CD4-positive, CD25-positive, alpha-beta regulatory T cell (primary cell): ENCODE data around the gene CCDC134. TPM values are rescaled to one million over a fixed set of nuclear protein-coding genes. Genes with fewer than 3 reads are reported as not detected.
"Not testable (repeated sequence)": the region's sequence is repeated elsewhere in the genome, so short reads cannot be mapped to it uniquely, and the experiment has no call there.

Experiments
- ATAC-seq, 2 donors: fragments of 150-1000 bp; cut with Tn5 transposase; one replicate each; pipeline ENCODE4 v1.10.0; 2021; ENCODE audit warnings: low read depth in 2 of 2, moderate number of reproducible peaks in 2 of 2, moderate library complexity in 1 of 2
- DNase-seq, 3 donors: peaks; one replicate each; pipeline versions ENCODE4 v3.0.0 to v3.0.0-alpha.2; 2012 to 2022; ENCODE audit warnings: mixed read lengths in 1 of 3
- H3K27ac ChIP-seq: one replicate; pipeline ENCODE4 v1.7.0; 2013; ENCODE audit warnings: mild to moderate bottlenecking, low read length; ENCODE audit not compliant: insufficient read depth, poor library complexity, severe bottlenecking
- H3K27me3 ChIP-seq: one replicate; pipeline ENCODE4 v1.7.0; 2013; ENCODE audit warnings: low read length; ENCODE audit not compliant: control insufficient read depth, insufficient read depth
- H3K36me3 ChIP-seq: one replicate; pipeline ENCODE4 v1.7.0; 2013; ENCODE audit warnings: mild to moderate bottlenecking, low read length, moderate library complexity; ENCODE audit not compliant: control insufficient read depth, insufficient read depth
- H3K4me1 ChIP-seq: 2 replicates; pipeline ENCODE4 v1.7.0; 2013; ENCODE audit warnings: mild to moderate bottlenecking, low read length; ENCODE audit not compliant: insufficient read depth, control insufficient read depth, poor library complexity, severe bottlenecking
- H3K4me3 ChIP-seq: one replicate; pipeline ENCODE4 v1.7.0; 2013; ENCODE audit warnings: low read depth, mild to moderate bottlenecking, low read length, moderate library complexity
- H3K9me3 ChIP-seq, 2 experiments: 1 replicate in 1 of 2; 2 replicates in 1 of 2; pipeline ENCODE4 v1.7.0; 2013; ENCODE audit warnings: low read length in 2 of 2, mild to moderate bottlenecking in 1 of 2, moderate library complexity in 1 of 2; ENCODE audit not compliant: control insufficient read depth in 2 of 2
- H3K27ac Mint-ChIP-seq, 3 donors: one replicate each; pipeline ENCODE4 v1.8.0; 2020 to 2022; ENCODE audit warnings: mild to moderate bottlenecking in 3 of 3, mixed read lengths in 3 of 3, moderate library complexity in 2 of 3
- H3K27me3 Mint-ChIP-seq: one replicate; pipeline ENCODE4 v1.8.0; 2022; ENCODE audit warnings: mild to moderate bottlenecking, mixed read lengths
- H3K36me3 Mint-ChIP-seq: one replicate; pipeline ENCODE4 v1.8.0; 2020; ENCODE audit warnings: mixed read lengths
- H3K4me1 Mint-ChIP-seq, 4 donors: one replicate each; pipeline ENCODE4 v1.8.0; 2020 to 2022; ENCODE audit warnings: mixed read lengths in 4 of 4, mild to moderate bottlenecking in 1 of 4
- H3K4me3 Mint-ChIP-seq, 4 donors: one replicate each; pipeline ENCODE4 v1.8.0; 2020 to 2022; ENCODE audit warnings: mild to moderate bottlenecking in 4 of 4, mixed read lengths in 4 of 4, moderate library complexity in 3 of 4
- H3K9me3 Mint-ChIP-seq, 7 donors: one replicate each; pipeline ENCODE4 v1.8.0; 2020 to 2022; ENCODE audit warnings: mixed read lengths in 7 of 7, mild to moderate bottlenecking in 3 of 7, moderate library complexity in 2 of 7
- polyA plus RNA-seq, 4 donors: library from polyadenylated mRNA; unstranded; fragments of 300-500 nt; fragmentation: Illumina TruSeq; gene quantifications; one replicate each; pipeline ENCODE4 v1.2.3, GENCODE V29; 2021
- total RNA-seq: library from RNA; stranded (reverse); gene quantifications from one replicate; pipeline ENCODE4 v1.2.3, GENCODE V29; 2022

Gene CCDC134
- total and polyA plus RNA-seq, 5 donors from 2014 or later: 3.6 to 21.1 (median 5.9) TPM

DNA sequence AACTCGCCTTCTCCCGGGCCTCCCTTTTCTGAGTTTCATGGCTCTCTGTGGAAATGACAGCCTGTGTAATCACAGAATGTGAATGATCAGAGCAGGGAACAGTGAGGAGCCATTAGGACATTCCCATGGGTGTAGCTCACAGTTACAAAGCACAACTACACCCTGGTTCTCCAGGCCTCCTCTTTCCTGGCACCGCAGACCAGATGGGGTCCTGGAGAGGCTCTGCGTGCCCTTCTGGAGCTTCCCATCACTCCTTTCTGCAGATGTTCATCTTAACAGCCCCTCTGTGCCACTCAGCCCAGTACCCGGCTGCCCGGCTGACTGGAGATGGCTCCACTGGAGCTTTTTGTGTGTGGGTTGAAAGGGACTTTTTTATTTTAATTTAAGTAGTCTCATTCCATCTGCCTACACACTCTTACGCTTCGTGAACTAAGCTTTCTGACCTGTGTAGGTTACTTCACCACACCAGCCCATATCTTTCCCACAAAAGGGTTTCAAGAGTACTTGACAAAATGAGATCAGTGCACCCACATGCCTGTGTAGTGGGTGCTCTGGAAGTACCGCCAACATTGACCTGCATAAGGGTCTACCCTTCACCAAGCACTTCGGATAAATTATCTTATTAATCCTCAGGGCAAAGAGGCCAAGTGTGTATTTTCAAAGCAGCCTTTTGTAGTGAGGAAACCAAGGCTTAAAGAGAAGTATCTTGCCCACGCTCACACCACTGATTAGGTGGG, 62.2 kb downstream of the CCDC134 start:
- H3K4me1 ChIP-seq: peaks cover 47% of the 10 kb centered on the region

DNA sequence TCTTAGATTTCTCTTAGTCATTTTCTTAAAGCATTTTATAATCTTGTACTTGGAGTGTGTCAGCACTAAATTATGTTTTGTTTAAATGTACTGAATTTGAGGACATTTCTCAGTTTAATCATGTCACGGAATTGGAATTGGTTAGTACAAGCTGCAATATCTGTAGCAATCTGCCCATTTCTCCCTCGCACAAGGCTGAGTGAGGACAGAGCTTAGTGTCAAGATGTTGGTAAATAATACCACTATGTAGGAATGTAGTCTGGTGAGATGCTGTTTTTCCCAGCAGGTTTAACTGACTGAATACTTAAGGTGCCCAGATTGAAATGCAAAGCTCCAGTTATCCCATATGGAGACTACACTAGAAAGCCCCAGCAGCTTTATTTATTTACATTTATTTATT, 63.0 kb downstream of the CCDC134 start:
- H3K4me1 ChIP-seq: peaks cover 40% of the 10 kb centered on the region
- H3K36me3 Mint-ChIP-seq: peaks cover 13% of the 10 kb centered on the region
- H3K27me3 Mint-ChIP-seq: no peaks in the 10 kb centered on the region
- ATAC-seq (no peak), DNase-seq (no peak)
- H3K4me3 Mint-ChIP-seq: peak overlapping the region in 1 of 4 donors; percentile 74
- peaks cover 15 to 48% (median 33%) of the 10 kb centered on the region in 4 donors for H3K4me1 Mint-ChIP-seq
- peaks cover 14% of the 10 kb centered on the region for H3K36me3 ChIP-seq
- H3K27me3 ChIP-seq: no peaks in the 10 kb centered on the region
- peak overlapping the region; percentile 93 to 97 (median 95) for H3K27ac Mint-ChIP-seq
- peak overlapping the region; percentile 83 for H3K27ac ChIP-seq
- H3K4me3 ChIP-seq: no peak overlapping the region
- H3K9me3 Mint-ChIP-seq: no peaks in the 10 kb centered on the region
- H3K9me3 ChIP-seq: no peaks in the 10 kb centered on the region

More for the DNA sequence above, 62.2 kb downstream of the CCDC134 start:
- Histone ChIP-seq H3K27ac (peak overlapping the region; percentile 83), H3K9me3 (no peaks in the 10 kb centered on the region), H3K36me3 (peaks cover 9% of the 10 kb centered on the region), H3K4me3 (peak overlapping the region; percentile 75), H3K27me3 (no peaks in the 10 kb centered on the region)
- Mint-ChIP-seq H3K27me3 (no peaks in the 10 kb centered on the region), H3K4me1 (peaks cover 22 to 56% (median 38%) of the 10 kb centered on the region in 4 donors), H3K4me3 (peak overlapping the region; percentile 30 to 90 (median 66)), H3K36me3 (peaks cover 8% of the 10 kb centered on the region), H3K27ac (peak overlapping the region; percentile 93 to 97 (median 95)), H3K9me3 (no peaks in the 10 kb centered on the region)
- ATAC-seq (peak; percentile 15 to 16), DNase-seq (peak in 1 of 3 donors; percentile 40)

DNA sequence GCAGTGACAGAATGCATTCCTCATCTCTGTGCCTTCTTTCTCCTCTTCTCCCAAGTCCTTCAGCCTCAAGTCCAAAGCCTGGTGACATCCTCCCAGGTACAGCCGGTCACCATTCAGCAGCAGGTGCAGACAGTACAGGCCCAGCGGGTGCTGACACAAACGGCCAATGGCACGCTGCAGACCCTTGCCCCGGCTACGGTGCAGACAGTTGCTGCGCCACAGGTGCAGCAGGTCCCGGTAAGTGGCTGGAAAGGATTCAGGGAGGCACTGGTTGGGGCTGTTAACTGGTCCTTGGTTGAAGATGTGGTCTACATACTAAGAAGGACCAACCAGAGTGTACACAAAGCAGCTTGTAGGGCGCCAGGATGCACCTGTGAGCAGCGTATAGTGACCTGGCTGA, 68.1 kb downstream of the CCDC134 start:
- H3K27ac Mint-ChIP-seq: peak overlapping the region in 1 of 3 donors; percentile 86
- H3K4me1 Mint-ChIP-seq: peaks cover 5 to 15% (median 11%) of the 10 kb centered on the region in 4 donors
- peaks cover 31% of the 10 kb centered on the region for H3K36me3 Mint-ChIP-seq
- Histone ChIP-seq H3K9me3 (no peaks in the 10 kb centered on the region), H3K4me1 (peaks cover 3% of the 10 kb centered on the region), H3K36me3 (peaks cover 44% of the 10 kb centered on the region), H3K27ac (no peak overlapping the region), H3K27me3 (no peaks in the 10 kb centered on the region), H3K4me3 (no peak overlapping the region)
- H3K27me3 Mint-ChIP-seq: no peaks in the 10 kb centered on the region
- ATAC-seq: no peak
- DNase-seq: no peak
- no peaks in the 10 kb centered on the region for H3K9me3 Mint-ChIP-seq
- no peak overlapping the region for H3K4me3 Mint-ChIP-seq

DNA sequence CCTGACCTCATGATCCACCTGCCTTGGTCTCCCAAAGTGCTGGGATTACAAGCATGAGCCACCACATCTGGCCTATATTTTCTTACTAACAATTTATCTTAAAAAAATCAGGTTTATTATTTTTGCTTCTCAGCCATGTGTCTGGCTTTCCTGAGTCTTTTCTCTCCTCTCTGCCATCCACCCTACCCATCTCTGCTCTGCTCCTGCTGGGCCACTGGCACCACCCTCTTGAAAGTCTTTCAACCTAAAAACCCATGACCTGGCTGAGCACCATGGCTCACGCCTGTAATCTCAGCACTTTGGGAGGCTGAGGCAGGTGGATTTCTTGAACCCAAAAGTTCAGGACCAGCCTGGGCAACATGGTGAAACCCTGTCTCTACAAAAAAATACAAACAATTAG, 69.6 kb downstream of the CCDC134 start:
- not testable (repeated sequence) for H3K4me1 ChIP-seq, ATAC-seq, H3K4me3 ChIP-seq, H3K9me3 Mint-ChIP-seq, H3K27me3 Mint-ChIP-seq, DNase-seq, H3K27ac ChIP-seq, H3K27me3 ChIP-seq, H3K9me3 ChIP-seq, H3K4me3 Mint-ChIP-seq
- peaks cover 6 to 16% (median 10%) of the 10 kb centered on the region in 4 donors for H3K4me1 Mint-ChIP-seq
- peaks cover 51% of the 10 kb centered on the region for H3K36me3 ChIP-seq
- H3K27ac Mint-ChIP-seq: peak overlapping the region in 2 of 3 donors; percentile 32 to 51
- H3K36me3 Mint-ChIP-seq: peaks cover 34% of the 10 kb centered on the region

DNA sequence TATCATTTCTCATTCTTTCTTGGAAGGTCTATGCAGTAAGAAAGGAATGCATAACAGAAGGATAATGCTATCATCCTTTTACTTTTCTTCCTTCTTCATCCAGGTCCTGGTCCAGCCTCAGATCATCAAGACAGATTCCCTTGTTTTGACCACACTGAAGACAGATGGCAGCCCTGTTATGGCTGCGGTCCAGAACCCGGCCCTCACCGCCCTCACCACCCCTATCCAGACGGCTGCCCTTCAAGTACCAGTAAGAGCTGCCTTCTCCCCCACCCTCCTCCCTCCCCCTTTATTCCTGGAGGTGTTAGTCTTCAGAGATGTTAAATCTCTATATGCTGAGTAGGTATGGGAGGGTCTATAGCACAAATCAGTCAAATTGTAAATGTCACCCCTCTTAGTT, 70.3 kb downstream of the CCDC134 start:
- Histone ChIP-seq H3K36me3 (peaks cover 58% of the 10 kb centered on the region), H3K27ac (no peak overlapping the region), H3K4me1 (no peaks in the 10 kb centered on the region), H3K27me3 (no peaks in the 10 kb centered on the region), H3K9me3 (no peaks in the 10 kb centered on the region), H3K4me3 (no peak overlapping the region)
- no peak for DNase-seq
- Mint-ChIP-seq H3K36me3 (peaks cover 36% of the 10 kb centered on the region), H3K27me3 (no peaks in the 10 kb centered on the region), H3K9me3 (no peaks in the 10 kb centered on the region), H3K4me1 (peaks cover 6 to 16% (median 9%) of the 10 kb centered on the region in 4 donors), H3K4me3 (no peak overlapping the region), H3K27ac (peak overlapping the region in 1 of 3 donors; percentile 60)
- no peak for ATAC-seq

DNA sequence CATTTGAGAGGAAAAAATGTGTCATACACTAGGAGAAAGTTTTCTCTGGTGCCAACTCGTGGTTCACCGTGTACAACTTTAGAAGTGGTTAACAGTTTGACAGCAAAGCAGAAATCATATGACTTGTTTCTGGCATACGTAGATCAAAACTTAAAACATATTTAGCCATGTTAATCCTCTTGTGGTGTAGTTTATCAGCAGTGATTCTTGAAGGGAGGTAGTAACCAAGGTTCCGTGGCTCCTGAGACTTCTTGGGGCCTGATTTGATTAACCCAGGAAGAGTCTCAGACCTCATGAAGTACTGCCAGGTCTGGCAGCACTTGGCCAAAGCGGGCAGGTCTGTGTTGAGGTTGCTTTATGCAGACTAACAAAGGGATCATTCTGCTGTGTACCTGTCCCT, 72.9 kb downstream of the CCDC134 start:
- no peaks in the 10 kb centered on the region for H3K9me3 ChIP-seq
- peak overlapping the region; percentile 23 to 76 (median 45) for H3K27ac Mint-ChIP-seq
- no peaks in the 10 kb centered on the region for H3K4me1 ChIP-seq
- peak overlapping the region in 1 of 4 donors; percentile 21 for H3K4me3 Mint-ChIP-seq
- H3K9me3 Mint-ChIP-seq: no peaks in the 10 kb centered on the region
- H3K36me3 ChIP-seq: peaks cover 65% of the 10 kb centered on the region
- H3K27me3 ChIP-seq: no peaks in the 10 kb centered on the region
- ATAC-seq: peak; percentile 12 to 39
- peak in 2 of 3 donors; percentile 27 to 36 for DNase-seq
- H3K4me1 Mint-ChIP-seq: peaks cover 7 to 11% (median 9%) of the 10 kb centered on the region in 4 donors
- no peaks in the 10 kb centered on the region for H3K27me3 Mint-ChIP-seq
- no peak overlapping the region for H3K4me3 ChIP-seq
- peaks cover 34% of the 10 kb centered on the region for H3K36me3 Mint-ChIP-seq
- H3K27ac ChIP-seq: peak overlapping the region; percentile 8

DNA sequence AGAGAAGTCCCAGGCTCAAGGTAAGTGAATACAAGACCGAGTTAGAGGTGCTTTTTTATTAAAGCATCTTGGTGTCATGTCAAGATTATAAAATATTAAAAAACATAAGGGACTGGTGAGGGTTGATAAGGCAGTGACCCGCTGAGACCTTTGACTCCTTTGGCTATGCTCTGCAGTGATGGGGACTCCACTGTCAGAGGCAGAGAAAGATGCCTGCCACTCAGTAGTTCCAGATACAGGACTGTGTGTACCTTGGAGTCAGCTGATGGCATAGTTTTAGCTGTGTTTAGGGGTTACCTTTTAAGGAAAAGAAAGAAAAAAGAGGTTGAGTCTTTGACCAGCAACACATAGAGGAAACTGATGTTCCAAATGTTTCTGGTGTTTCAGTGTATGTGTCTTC, 73.6 kb downstream of the CCDC134 start:
- H3K9me3 Mint-ChIP-seq: no peaks in the 10 kb centered on the region
- no peaks in the 10 kb centered on the region for H3K27me3 ChIP-seq
- H3K27ac Mint-ChIP-seq: peak overlapping the region in 1 of 3 donors; percentile 73
- H3K27ac ChIP-seq: peak overlapping the region; percentile 8
- no peaks in the 10 kb centered on the region for H3K27me3 Mint-ChIP-seq
- H3K9me3 ChIP-seq: no peaks in the 10 kb centered on the region
- no peak overlapping the region for H3K4me3 Mint-ChIP-seq
- peaks cover 6 to 11% (median 8%) of the 10 kb centered on the region in 4 donors for H3K4me1 Mint-ChIP-seq
- no peaks in the 10 kb centered on the region for H3K4me1 ChIP-seq
- H3K36me3 ChIP-seq: peaks cover 64% of the 10 kb centered on the region
- H3K36me3 Mint-ChIP-seq: peaks cover 34% of the 10 kb centered on the region
- no peak for DNase-seq
- ATAC-seq: no peak
- no peak overlapping the region for H3K4me3 ChIP-seq
